Upper lobe of left lung (tissue), 4 donors: ENCODE measurements around the gene SLC8A2.

Experiments
- CTCF ChIP-seq, 6 experiments: fragments of 450-650 bp in 4 of 6; fragments of 200-600 bp in 2 of 6; sonication (generic) in 2 of 6; IDR thresholded peaks; one replicate each; pipeline ENCODE4 v1.5.1; 2016 to 2019; ENCODE audit warnings: antibody characterized with exemption in 6 of 6
- EP300 ChIP-seq, 4 donors: sonication (generic); formaldehyde crosslinking; IDR thresholded peaks; one replicate each; pipeline ENCODE4 v1.5.1; 2017; ENCODE audit warnings: antibody characterized with exemption in 4 of 4, control low read depth in 2 of 4
- POLR2A ChIP-seq, 4 donors: fragments of 450-650 bp; IDR thresholded peaks; one replicate each; pipeline ENCODE4 v1.5.1; 2016 to 2017; ENCODE audit warnings: antibody characterized with exemption in 4 of 4, mild to moderate bottlenecking in 2 of 4
- POLR2AphosphoS5 ChIP-seq, 2 donors: sonication (generic); formaldehyde crosslinking; IDR thresholded peaks; one replicate each; pipeline ENCODE4 v1.5.1; 2017; ENCODE audit warnings: antibody characterized with exemption in 2 of 2

- TF ChIP-seq POLR2A (IDR thresholded peaks at IDR 0.05) (no peak), CTCF (IDR thresholded peaks at IDR 0.05) (no peak), POLR2AphosphoS5 (IDR thresholded peaks at IDR 0.05) (no peak), EP300 (IDR thresholded peaks at IDR 0.05) (no peak)
Measured at GRCh38 chr19:47491358-47492136, 19.9 kb upstream of the SLC8A2 start.
